HCT116 (cell line): ENCODE data around the gene GRHL3. TPM values are rescaled to one million over a fixed set of nuclear protein-coding genes. Genes with fewer than 3 reads are reported as not detected.

Experiments used
- ATAC-seq: fragments of 200-7000 bp; cut with Tn5 transposase; 2 replicates; pipeline ENCODE4 v1.9.1; 2020; ENCODE audit warnings: mild to moderate bottlenecking, moderate library complexity
- BruUV-seq: library from RNA; stranded (reverse); fragments of 400-500 nt; replicated peaks from 2 replicates; lab custom pipeline; 2021; lab: Mats Ljungman, UMichigan
- CTCF ChIA-PET: fragments of 300-600 bp; sonication (Branson Sonifier 250); formaldehyde crosslinking; loops from one replicate; lab custom pipeline; 2021; ENCODE audit warnings: antibody characterized with exemption; lab: Charles Lee
- POLR2A ChIA-PET: fragments of 300-600, 350-600 bp; sonication (Branson Sonifier 250); formaldehyde crosslinking; loops from one replicate; lab custom pipeline; 2021; ENCODE audit warnings: antibody characterized with exemption; lab: Charles Lee
- RAD21 ChIA-PET, 2 experiments: fragments of 300-600 bp; sonication (Branson Sonifier 250); formaldehyde crosslinking; loops; one replicate each; lab custom pipeline; 2023; ENCODE audit warnings: low total read pairs in 2 of 2; ENCODE audit not compliant: uncharacterized antibody in 2 of 2, unreplicated experiment in 2 of 2, low non-redundant PET in 1 of 2; lab: Charles Lee
- DNase-seq: peaks from one replicate; pipeline ENCODE4 v3.0.0-alpha.2; 2010; ENCODE audit warnings: low read depth, low spot score
- H2AFZ ChIP-seq: fragments of 200-600 bp; shearing (Covaris generic), sonication (generic); 2 replicates; pipeline ENCODE4 v1.6.1; 2017; ENCODE audit warnings: low read depth, mixed run types, mixed read lengths, antibody characterized with exemption, low read length; ENCODE audit not compliant: poor library complexity, severe bottlenecking
- H3K27ac ChIP-seq: 2 replicates; pipeline ENCODE4 v1.5.1; 2012; ENCODE audit warnings: low read depth, low read length
- H3K27me3 ChIP-seq: fragments of 200-600 bp; sonication (generic); 2 replicates; pipeline ENCODE4 v1.6.1; 2016; ENCODE audit warnings: mixed run types, low read length, mixed read lengths; ENCODE audit not compliant: insufficient read depth
- H3K36me3 ChIP-seq, 2 experiments: fragments of 200-500 bp in 1 of 2; fragments of 200-600 bp in 1 of 2; sonication (Bioruptor generic) in 1 of 2; sonication (generic) in 1 of 2; 2 replicates each; pipeline versions ENCODE4 v1.5.1 to v1.6.1; 2014 to 2016; ENCODE audit warnings: low read length in 2 of 2, inconsistent platforms in 1 of 2, mixed read lengths in 1 of 2, mixed run types in 1 of 2; ENCODE audit not compliant: insufficient read depth in 2 of 2, control insufficient read depth in 1 of 2
- H3K4me1 ChIP-seq, 2 experiments: fragments of 200-600 bp in 1 of 2; sonication (generic) in 1 of 2; 2 replicates each; pipeline versions ENCODE4 v1.5.1 to v1.6.1; 2012 to 2017; ENCODE audit warnings: low read length in 2 of 2, inconsistent platforms in 1 of 2, mild to moderate bottlenecking in 1 of 2, mixed read lengths in 1 of 2, mixed run types in 1 of 2, moderate library complexity in 1 of 2; ENCODE audit not compliant: insufficient read depth in 2 of 2, control insufficient read depth in 1 of 2
- H3K4me2 ChIP-seq: fragments of 200-600 bp; sonication (generic); 2 replicates; pipeline ENCODE4 v1.6.1; 2017; ENCODE audit warnings: mixed run types, low read length, mixed read lengths
- H3K4me3 ChIP-seq, 2 experiments: fragments of 200-600 bp in 1 of 2; sonication (generic) in 1 of 2; replicated peaks in 1 of 2; 2 replicates each; pipeline ENCODE4 v1.5.1; 2011 to 2016; ENCODE audit warnings: low read length in 2 of 2, control low read depth in 1 of 2, low read depth in 1 of 2, mild to moderate bottlenecking in 1 of 2, mixed read lengths in 1 of 2, mixed run types in 1 of 2
- H3K79me2 ChIP-seq: fragments of 200-600 bp; sonication (generic); 2 replicates; pipeline ENCODE4 v1.6.1; 2017; ENCODE audit warnings: mild to moderate bottlenecking, mixed run types, low read length, moderate library complexity, mixed read lengths; ENCODE audit not compliant: insufficient read depth
- H3K9ac ChIP-seq: fragments of 200-600 bp; sonication (generic); 2 replicates; pipeline ENCODE4 v1.6.1; 2016; ENCODE audit warnings: low read length, mixed read lengths
- H3K9me2 ChIP-seq: fragments of 200-600 bp; sonication (generic), shearing (Covaris generic); 2 replicates; pipeline ENCODE4 v1.6.1; 2017; ENCODE audit warnings: mixed run types, mild to moderate bottlenecking, moderate library complexity; ENCODE audit not compliant: insufficient read depth
- H3K9me3 ChIP-seq, 2 experiments: fragments of 200-500 bp in 1 of 2; fragments of 200-600 bp in 1 of 2; sonication (Bioruptor generic) in 1 of 2; sonication (generic) in 1 of 2; 2 replicates each; pipeline ENCODE4 v1.6.1; 2014 to 2017; ENCODE audit warnings: low read length in 2 of 2, mixed read lengths in 2 of 2, inconsistent platforms in 1 of 2, low read depth in 1 of 2, mild to moderate bottlenecking in 1 of 2, mixed run types in 1 of 2, moderate library complexity in 1 of 2; ENCODE audit not compliant: control insufficient read depth in 1 of 2, insufficient read depth in 1 of 2
- H4K20me1 ChIP-seq: fragments of 200-600 bp; sonication (generic), shearing (Covaris generic); 2 replicates; pipeline ENCODE4 v1.6.1; 2017; ENCODE audit warnings: mixed run types, mild to moderate bottlenecking, moderate library complexity; ENCODE audit not compliant: insufficient read depth
- CBX3 ChIP-seq: IDR thresholded peaks from 2 replicates; pipeline ENCODE4 v1.6.1; 2012; ENCODE audit warnings: low read depth
- EGR1 ChIP-seq: IDR thresholded peaks from 2 replicates; pipeline ENCODE4 v1.6.1; 2012; ENCODE audit warnings: low read depth
- EZH2 ChIP-seq: fragments of 200-600 bp; sonication (generic); IDR thresholded peaks from 2 replicates; pipeline ENCODE4 v1.6.1; 2017; ENCODE audit warnings: antibody characterized with exemption, mixed run types
- FOSL1 ChIP-seq: IDR thresholded peaks from 2 replicates; pipeline ENCODE4 v1.6.1; 2012; ENCODE audit warnings: low read depth
- JUND ChIP-seq: IDR thresholded peaks from 2 replicates; pipeline ENCODE4 v1.6.1; 2012
- POLR2A ChIP-seq: IDR thresholded peaks from 2 replicates; pipeline ENCODE4 v1.7.0; 2011; ENCODE audit warnings: borderline replicate concordance; ENCODE audit not compliant: insufficient read depth, insufficient read length; ENCODE audit errors: extremely low read depth
- POLR2AphosphoS5 ChIP-seq: IDR thresholded peaks from 2 replicates; pipeline ENCODE4 v1.6.1; 2011; ENCODE audit warnings: mild to moderate bottlenecking, low read depth, low read length, moderate library complexity
- RAD21 ChIP-seq: IDR thresholded peaks from 2 replicates; pipeline ENCODE4 v1.6.1; 2012; ENCODE audit warnings: low read depth, mild to moderate bottlenecking
- SIN3A ChIP-seq: IDR thresholded peaks from 2 replicates; pipeline ENCODE4 v1.6.1; 2012; ENCODE audit warnings: low read depth
- SP1 ChIP-seq: IDR thresholded peaks from 2 replicates; pipeline ENCODE4 v1.6.1; 2012; ENCODE audit warnings: low read depth
- SRF ChIP-seq: IDR thresholded peaks from 2 replicates; pipeline ENCODE4 v1.6.1; 2012; ENCODE audit warnings: low read depth
- YY1 ChIP-seq: IDR thresholded peaks from 2 replicates; pipeline ENCODE4 v1.6.1; 2011; ENCODE audit warnings: low read length, low read depth, moderate library complexity, mild to moderate bottlenecking; ENCODE audit not compliant: insufficient replicate concordance; ENCODE audit errors: extremely low read depth
- ZFX ChIP-seq: fragments of 450-650 bp; IDR thresholded peaks from 2 replicates; pipeline ENCODE4 v1.6.1; 2017
- intact Hi-C: fragments of 100-400 bp; cut with micrococcal nuclease; formaldehyde crosslinking; loops from 2 replicates; pipeline ENCODE4 v1.10.0; 2022
- total RNA-seq: library from RNA; stranded (reverse); gene quantifications from one replicate; pipeline ENCODE4 v1.2.1, GENCODE V29; 2021; ENCODE audit not compliant: unreplicated experiment
- TF ChIP-seq, protein P1 (sequence below): IDR thresholded peaks from 2 replicates; pipeline ENCODE4 v1.6.1; 2012
- TF ChIP-seq, protein P2 (sequence below): IDR thresholded peaks from 2 replicates; pipeline ENCODE4 v1.6.1; 2011; ENCODE audit warnings: mild to moderate bottlenecking, low read length, moderate library complexity; ENCODE audit not compliant: insufficient replicate concordance; ENCODE audit errors: extremely low read depth
- TF ChIP-seq, protein P3 (sequence below): IDR thresholded peaks from 2 replicates; pipeline ENCODE4 v1.6.1; 2012; ENCODE audit warnings: low read depth

GRHL3 gene
- total RNA-seq, 1 experiment from 2014 or later, result 1.0 TPM

DNA sequence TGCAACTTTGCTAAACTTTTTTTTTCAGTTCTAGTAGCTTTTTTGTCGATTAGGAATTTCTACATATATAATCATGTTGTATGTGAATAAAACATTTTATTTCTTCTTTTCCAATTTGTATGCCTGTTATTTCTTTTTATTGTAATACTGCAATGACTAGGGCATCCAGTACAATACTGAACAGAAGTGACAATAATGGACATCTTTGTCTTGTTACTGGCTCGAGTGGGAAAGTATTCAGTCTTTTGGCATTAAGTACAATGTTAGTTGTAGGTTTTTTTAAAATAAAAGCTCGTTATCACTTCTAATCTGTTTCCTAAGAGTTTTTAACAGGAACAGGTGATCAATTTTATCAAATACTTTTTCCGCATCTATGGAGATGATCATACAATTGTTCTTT is 84.6 kb downstream of the GRHL3 start:
- no peak for DNase-seq
- no peaks in the 10 kb centered on the region for H3K4me1 ChIP-seq
- H3K9me3 ChIP-seq, result no peaks in the 10 kb centered on the region
- H3K4me3 ChIP-seq, result no peak overlapping the region
- H3K4me2 ChIP-seq, result no peak overlapping the region
- no peaks in the 10 kb centered on the region for H3K9me2 ChIP-seq
- ChIA-PET POLR2A (interaction anchor here (1.1 kb wide), 1 partner anchor 12 kb away, joined by 3 read pairs; the partner anchor contains the start of gene NIPAL3), RAD21 (interaction anchor here in 1 of 2 experiments (0.6 kb wide), 1 partner anchor 215 kb away, joined by 3 read pairs; no protein-coding TSS in a partner anchor), CTCF (interaction anchor here (0.6 to 2.6 kb wide), 5 partner anchors 9 to 205 kb away, joined by 3 to 14 read pairs (median 4); partner anchors contain the start of gene NIPAL3)
- BruUV-seq, result no TSS peak
- no peak for TF ChIP-seq SRF
- TF ChIP-seq POLR2AphosphoS5, result no peak
- no peak for TF ChIP-seq RAD21
- no peak for TF ChIP-seq POLR2A
- no peak for TF ChIP-seq FOSL1
- TF ChIP-seq, protein P1, sequence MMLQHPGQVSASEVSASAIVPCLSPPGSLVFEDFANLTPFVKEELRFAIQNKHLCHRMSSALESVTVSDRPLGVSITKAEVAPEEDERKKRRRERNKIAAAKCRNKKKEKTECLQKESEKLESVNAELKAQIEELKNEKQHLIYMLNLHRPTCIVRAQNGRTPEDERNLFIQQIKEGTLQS, result no peak
- TF ChIP-seq EGR1, result no peak
- TF ChIP-seq YY1, result no peak
- TF ChIP-seq CBX3, result no peak
- no peak for TF ChIP-seq SP1
- no peak for TF ChIP-seq EZH2
- TF ChIP-seq, protein P2, sequence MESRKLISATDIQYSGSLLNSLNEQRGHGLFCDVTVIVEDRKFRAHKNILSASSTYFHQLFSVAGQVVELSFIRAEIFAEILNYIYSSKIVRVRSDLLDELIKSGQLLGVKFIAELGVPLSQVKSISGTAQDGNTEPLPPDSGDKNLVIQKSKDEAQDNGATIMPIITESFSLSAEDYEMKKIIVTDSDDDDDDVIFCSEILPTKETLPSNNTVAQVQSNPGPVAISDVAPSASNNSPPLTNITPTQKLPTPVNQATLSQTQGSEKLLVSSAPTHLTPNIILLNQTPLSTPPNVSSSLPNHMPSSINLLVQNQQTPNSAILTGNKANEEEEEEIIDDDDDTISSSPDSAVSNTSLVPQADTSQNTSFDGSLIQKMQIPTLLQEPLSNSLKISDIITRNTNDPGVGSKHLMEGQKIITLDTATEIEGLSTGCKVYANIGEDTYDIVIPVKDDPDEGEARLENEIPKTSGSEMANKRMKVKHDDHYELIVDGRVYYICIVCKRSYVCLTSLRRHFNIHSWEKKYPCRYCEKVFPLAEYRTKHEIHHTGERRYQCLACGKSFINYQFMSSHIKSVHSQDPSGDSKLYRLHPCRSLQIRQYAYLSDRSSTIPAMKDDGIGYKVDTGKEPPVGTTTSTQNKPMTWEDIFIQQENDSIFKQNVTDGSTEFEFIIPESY, result no peak
- TF ChIP-seq SIN3A, result no peak
- no peak for TF ChIP-seq JUND
- TF ChIP-seq, protein P3, sequence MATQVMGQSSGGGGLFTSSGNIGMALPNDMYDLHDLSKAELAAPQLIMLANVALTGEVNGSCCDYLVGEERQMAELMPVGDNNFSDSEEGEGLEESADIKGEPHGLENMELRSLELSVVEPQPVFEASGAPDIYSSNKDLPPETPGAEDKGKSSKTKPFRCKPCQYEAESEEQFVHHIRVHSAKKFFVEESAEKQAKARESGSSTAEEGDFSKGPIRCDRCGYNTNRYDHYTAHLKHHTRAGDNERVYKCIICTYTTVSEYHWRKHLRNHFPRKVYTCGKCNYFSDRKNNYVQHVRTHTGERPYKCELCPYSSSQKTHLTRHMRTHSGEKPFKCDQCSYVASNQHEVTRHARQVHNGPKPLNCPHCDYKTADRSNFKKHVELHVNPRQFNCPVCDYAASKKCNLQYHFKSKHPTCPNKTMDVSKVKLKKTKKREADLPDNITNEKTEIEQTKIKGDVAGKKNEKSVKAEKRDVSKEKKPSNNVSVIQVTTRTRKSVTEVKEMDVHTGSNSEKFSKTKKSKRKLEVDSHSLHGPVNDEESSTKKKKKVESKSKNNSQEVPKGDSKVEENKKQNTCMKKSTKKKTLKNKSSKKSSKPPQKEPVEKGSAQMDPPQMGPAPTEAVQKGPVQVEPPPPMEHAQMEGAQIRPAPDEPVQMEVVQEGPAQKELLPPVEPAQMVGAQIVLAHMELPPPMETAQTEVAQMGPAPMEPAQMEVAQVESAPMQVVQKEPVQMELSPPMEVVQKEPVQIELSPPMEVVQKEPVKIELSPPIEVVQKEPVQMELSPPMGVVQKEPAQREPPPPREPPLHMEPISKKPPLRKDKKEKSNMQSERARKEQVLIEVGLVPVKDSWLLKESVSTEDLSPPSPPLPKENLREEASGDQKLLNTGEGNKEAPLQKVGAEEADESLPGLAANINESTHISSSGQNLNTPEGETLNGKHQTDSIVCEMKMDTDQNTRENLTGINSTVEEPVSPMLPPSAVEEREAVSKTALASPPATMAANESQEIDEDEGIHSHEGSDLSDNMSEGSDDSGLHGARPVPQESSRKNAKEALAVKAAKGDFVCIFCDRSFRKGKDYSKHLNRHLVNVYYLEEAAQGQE, result no peak
- no peak for TF ChIP-seq ZFX
- no peak overlapping the region for H2AFZ ChIP-seq
- H3K36me3 ChIP-seq, result no peaks in the 10 kb centered on the region
- H3K27ac ChIP-seq, result no peak overlapping the region
- no peak overlapping the region for H3K9ac ChIP-seq
- no peaks in the 10 kb centered on the region for H4K20me1 ChIP-seq
- no peak for ATAC-seq
- no peaks in the 10 kb centered on the region for H3K27me3 ChIP-seq
- intact Hi-C loops, result no loop called here
- no peaks in the 10 kb centered on the region for H3K79me2 ChIP-seq
